Mucosa of descending colon (tissue), 3 donors: ENCODE data around the gene RPSA. TPM values are rescaled to one million over a fixed set of nuclear protein-coding genes. Genes with fewer than 3 reads are reported as not detected.
A peak's percentile ranks its signal among the peaks of the same experiment; 100 is the strongest.
"Not testable (repeated sequence)": the region's sequence is repeated elsewhere in the genome, so short reads cannot be mapped to it uniquely, and the experiment has no call there.

ENCODE experiments used
- ATAC-seq: fragments of 200-7000 bp; cut with Tn5 transposase; one replicate; pipeline ENCODE4 v1.9.1; 2020; ENCODE audit warnings: mild to moderate bottlenecking, moderate library complexity
- DNase-seq, 3 donors: peaks; one replicate each; pipeline ENCODE4 v3.0.0-alpha.2; 2020
- H3K36me3 ChIP-seq: fragments of 200-600 bp; one replicate; pipeline ENCODE4 v1.8.0; 2021; ENCODE audit warnings: low read depth, mild to moderate bottlenecking
- H3K4me1 ChIP-seq: fragments of 200-600 bp; one replicate; pipeline ENCODE4 v1.8.0; 2021; ENCODE audit warnings: low read depth, mild to moderate bottlenecking
- H3K4me3 ChIP-seq: fragments of 200-600 bp; one replicate; pipeline ENCODE4 v1.8.0; 2021; ENCODE audit warnings: mild to moderate bottlenecking
- H3K9me3 ChIP-seq: fragments of 200-600 bp; one replicate; pipeline ENCODE4 v1.8.0; 2021; ENCODE audit warnings: mild to moderate bottlenecking
- intact Hi-C, 2 donors: fragments of 100-400 bp; cut with DNase I in 1 of 2; cut with micrococcal nuclease in 1 of 2; formaldehyde crosslinking; loops; one replicate each; pipeline versions ENCODE4 v1.11.0 to v1.11.1; 2022; cut with DNase I, micrococcal nuclease
- total RNA-seq, 3 donors: library from RNA; stranded (reverse); fragmentation: NEBNext Ultra II Directional in 2 of 3; extraction: Animal tissue kit (Norgen Biotek cat#: 25700) in 2 of 3; gene quantifications; one replicate each; pipeline versions ENCODE4 v1.2.1 to v1.2.4, GENCODE V29; 2021 to 2023
- TF ChIP-seq, protein P1 (sequence below): fragments of 200-600 bp; IDR thresholded peaks from one replicate; pipeline ENCODE4 v1.8.0; 2022; ENCODE audit warnings: antibody characterized with exemption, mild to moderate bottlenecking
- donor health status: DM: no; HTN: no; CAD: no; lungs with moderate emphysema.
- donor health status: DM: no; HTN: no; CAD: no.
- donor health status: DM: no; HTN: yes; CAD: no.

Gene RPSA
- total RNA-seq, 3 donors from 2014 or later: 692 to 1,050 (median 908) TPM

DNA sequence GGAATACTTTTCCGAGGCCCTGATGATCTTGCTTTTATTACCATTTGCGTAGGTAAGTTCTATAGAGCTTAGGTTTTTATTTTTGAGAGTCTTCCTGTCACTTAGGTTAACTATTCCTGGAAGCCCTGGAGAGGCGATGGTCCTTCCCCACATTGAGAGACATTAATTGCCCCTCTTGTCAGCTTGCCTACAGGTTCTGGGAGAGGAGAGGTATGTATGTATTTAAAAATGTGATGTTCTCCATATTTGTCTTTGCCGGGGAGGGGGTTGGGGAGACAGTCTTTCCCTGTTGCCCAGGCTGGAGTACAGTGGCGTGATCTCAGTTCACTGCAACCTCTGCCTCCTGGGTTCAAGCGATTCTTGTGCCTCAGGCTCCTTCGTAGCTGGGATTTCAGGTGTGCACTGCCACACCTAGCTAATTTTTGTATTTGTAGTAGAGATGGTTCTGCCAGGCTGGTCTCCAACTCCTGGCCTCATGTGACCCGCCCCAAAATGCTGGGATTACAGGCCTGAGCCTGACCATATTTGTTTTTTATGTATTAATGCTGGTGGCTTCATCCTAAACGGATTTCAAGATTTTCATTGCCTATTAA is 6.2 kb downstream of the RPSA start:
- H3K4me3 ChIP-seq: no peak overlapping the region
- ATAC-seq (no peak), DNase-seq (no peak)
- intact Hi-C loops: no loop called here
- TF ChIP-seq, protein P1, sequence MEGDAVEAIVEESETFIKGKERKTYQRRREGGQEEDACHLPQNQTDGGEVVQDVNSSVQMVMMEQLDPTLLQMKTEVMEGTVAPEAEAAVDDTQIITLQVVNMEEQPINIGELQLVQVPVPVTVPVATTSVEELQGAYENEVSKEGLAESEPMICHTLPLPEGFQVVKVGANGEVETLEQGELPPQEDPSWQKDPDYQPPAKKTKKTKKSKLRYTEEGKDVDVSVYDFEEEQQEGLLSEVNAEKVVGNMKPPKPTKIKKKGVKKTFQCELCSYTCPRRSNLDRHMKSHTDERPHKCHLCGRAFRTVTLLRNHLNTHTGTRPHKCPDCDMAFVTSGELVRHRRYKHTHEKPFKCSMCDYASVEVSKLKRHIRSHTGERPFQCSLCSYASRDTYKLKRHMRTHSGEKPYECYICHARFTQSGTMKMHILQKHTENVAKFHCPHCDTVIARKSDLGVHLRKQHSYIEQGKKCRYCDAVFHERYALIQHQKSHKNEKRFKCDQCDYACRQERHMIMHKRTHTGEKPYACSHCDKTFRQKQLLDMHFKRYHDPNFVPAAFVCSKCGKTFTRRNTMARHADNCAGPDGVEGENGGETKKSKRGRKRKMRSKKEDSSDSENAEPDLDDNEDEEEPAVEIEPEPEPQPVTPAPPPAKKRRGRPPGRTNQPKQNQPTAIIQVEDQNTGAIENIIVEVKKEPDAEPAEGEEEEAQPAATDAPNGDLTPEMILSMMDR: no peak
- no peaks in the 10 kb centered on the region for H3K9me3 ChIP-seq
- peaks cover 5% of the 10 kb centered on the region for H3K36me3 ChIP-seq
- peaks cover 21% of the 10 kb centered on the region for H3K4me1 ChIP-seq

DNA sequence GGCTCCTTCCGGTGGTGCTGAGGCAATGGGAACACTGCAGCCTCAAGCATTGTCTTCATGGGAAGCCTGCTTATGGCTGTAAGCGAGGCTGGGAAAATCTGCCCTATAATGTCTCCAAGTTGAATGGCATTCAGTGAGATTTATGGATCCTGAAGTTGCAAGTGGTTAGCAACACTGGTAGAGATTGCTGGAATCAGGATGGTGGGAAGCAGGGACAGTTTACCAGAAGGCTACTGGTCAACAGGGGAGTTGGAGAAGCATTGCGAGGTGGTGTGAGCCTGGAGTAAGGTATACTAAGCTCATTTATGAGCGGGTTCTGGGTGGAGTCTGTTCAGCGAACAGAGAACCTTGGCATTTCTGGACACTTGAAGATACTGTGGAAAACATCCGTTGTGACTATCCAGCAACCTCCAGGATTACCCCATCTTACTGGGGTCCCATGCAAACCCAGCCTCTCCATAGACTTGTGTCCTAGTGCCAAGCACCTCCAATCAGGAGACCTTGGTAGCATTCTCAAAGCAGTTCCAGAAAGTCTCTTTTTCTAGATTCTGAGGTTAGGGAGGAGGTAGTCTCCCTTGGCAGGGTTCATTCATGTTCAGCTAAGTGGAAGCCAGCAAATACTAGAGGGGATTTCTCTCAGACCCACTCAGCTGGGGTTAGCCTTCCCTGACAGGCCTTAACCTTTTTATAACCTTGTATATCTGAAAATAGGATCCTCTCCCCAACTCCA is 7.3 kb downstream of the RPSA start:
- H3K36me3 ChIP-seq: peaks cover 5% of the 10 kb centered on the region
- peaks cover 13% of the 10 kb centered on the region for H3K4me1 ChIP-seq
- DNase-seq (no peak), ATAC-seq (peak; percentile 26)
- intact Hi-C loops: no loop called here
- no peak overlapping the region for H3K4me3 ChIP-seq
- TF ChIP-seq, protein P1: no peak
- H3K9me3 ChIP-seq: no peaks in the 10 kb centered on the region

DNA sequence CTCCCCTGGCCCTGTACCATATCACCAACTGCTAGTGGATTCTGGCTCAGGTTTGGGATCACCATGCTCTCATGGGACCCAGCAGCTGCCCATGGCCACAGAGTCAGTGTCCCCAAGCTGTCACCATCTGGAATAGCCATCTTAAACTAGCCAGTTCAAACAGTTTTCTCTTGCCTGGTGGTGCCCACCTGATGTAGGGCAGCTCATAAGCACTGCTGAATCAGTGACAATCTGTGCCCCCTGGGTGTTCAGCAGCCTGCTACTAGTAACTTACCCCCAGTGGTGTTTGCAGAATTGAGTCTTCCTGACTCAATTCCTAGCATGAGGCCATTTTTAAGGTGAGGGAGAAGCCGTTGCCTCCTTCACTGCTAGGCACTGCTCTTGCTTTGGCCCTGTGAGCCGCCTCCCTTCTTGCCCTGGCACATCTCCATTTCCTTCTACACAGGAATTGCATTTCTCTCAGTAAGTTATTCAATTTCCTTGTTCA is 7.9 kb downstream of the RPSA start:
- TF ChIP-seq, protein P1: no peak
- intact Hi-C loops: no loop called here
- DNase-seq: peak in 2 of 3 donors; percentile 57 to 74
- peaks cover 10% of the 10 kb centered on the region for H3K4me1 ChIP-seq
- no peak overlapping the region for H3K4me3 ChIP-seq
- peak; percentile 82 for ATAC-seq
- no peaks in the 10 kb centered on the region for H3K9me3 ChIP-seq
- peaks cover 5% of the 10 kb centered on the region for H3K36me3 ChIP-seq

DNA sequence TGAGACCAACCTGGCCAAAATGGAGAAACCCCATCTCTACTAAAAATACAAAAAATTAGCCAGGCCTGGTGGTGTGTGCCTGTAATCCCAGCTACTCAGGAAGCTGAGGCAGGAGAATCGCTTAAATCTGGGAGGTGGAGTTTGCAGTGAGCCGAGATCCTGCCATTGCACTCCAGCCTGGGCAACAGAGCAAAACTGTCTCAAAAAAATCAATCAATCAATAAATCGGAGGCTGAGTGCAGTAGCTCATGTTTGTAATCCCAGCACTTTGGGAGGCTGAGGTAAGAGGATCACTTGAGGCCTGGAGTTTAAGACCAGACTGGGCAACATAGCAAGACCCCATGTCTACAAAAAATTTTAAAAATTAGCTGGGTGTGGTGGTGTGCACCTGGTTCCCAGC is 8.8 kb downstream of the RPSA start:
- H3K4me1 ChIP-seq, H3K4me3 ChIP-seq, H3K9me3 ChIP-seq, intact Hi-C loops, H3K36me3 ChIP-seq, DNase-seq, ATAC-seq: not testable (repeated sequence)

DNA sequence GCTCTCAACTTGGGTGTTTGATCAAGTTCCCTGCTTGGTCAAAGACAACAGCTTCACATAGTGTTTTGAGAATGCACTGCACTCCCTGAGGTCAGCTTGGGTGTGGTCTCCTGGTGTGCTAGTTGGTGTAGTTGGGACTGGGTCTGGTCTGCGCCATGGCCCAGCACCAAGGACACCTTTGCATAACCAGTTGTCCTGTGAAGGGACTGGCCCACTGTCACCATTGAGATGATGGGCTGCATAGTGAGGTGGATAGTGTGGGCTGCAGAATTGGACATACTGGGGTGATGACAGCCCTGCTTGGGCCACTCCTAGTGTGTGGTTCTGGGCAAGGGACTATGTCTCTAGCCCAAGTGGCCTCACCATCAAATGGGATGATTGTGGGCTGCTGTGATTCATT is 9.5 kb downstream of the RPSA start:
- intact Hi-C loops: no loop called here
- Histone ChIP-seq H3K9me3 (no peaks in the 10 kb centered on the region), H3K36me3 (peaks cover 5% of the 10 kb centered on the region), H3K4me3 (no peak overlapping the region), H3K4me1 (peaks cover 10% of the 10 kb centered on the region)
- no peak for DNase-seq
- TF ChIP-seq, protein P1: no peak
- ATAC-seq: no peak

DNA sequence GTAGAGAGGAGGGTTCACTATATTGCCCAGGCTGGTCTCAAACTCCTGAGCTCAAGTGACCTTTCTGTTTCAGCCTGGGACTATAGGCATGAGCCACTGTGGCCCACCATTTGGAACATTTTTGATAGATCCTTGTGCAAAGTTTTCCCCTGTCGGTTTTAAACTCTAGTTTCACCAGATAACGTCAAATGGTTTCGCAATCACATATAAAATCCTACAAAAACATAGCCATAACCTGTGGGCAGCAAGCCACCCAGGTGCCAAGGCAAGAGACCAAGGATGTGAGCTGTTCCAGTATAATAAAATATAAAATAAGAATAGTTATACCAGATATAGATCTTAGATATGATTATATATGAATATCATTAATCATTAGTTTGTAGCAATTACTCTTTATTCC is 10.5 kb downstream of the RPSA start:
- H3K9me3 ChIP-seq, intact Hi-C loops, H3K4me3 ChIP-seq, DNase-seq, H3K36me3 ChIP-seq, ATAC-seq, H3K4me1 ChIP-seq: not testable (repeated sequence)

DNA sequence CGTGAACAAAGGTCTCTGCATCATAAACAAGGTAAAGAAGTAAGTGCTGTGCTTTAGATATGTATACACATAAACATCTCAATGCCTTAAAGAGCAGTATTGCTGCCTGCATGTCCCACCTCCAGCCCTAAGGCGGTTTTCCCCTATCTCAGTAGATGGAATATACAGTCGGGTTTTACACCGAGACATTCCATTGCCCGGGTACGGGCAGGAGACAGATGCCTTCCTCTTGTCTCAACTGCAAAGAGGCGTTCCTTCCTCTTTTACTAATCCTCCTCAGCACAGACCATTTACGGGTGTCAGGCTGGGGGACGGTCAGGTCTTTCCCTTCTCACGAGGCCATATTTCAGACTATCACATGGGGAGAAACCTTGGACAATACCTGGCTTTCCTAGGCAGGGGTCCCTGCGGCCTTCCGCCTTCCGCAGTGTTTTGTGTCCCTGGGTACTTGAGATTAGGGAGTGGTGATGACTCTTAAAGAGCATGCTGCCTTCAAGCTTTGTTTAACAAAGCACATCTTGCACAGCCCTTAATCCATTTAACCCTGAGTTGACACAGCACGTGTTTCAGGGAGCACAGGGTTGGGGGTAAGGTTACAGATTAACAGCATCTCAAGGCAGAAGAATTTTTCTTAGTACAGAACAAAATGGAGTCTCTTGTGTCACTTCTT is 12.2 kb downstream of the RPSA start:
- ATAC-seq, DNase-seq, intact Hi-C loops: not testable (repeated sequence)

More for the DNA sequence above, 12.2 kb downstream of the RPSA start:
- not testable (repeated sequence) for H3K4me3 ChIP-seq, H3K36me3 ChIP-seq, H3K4me1 ChIP-seq, H3K9me3 ChIP-seq
